ENCODE measurements around the gene SLC9B1.
A peak's percentile ranks its signal among the peaks of the same experiment; 100 is the strongest.

The SLC9B1 gene
- total RNA-seq, result 0.97 to 2.8 reads per million in 2 donors

GRCh38 chr4:103019308-103020124 lies at the start of gene SLC9B1:
Gene SLC9B1 (minus strand): TSS chr4:103019705. CDS start chr4:102991711, 27,994 bp downstream.
- DNase-seq, result peak; percentile 90

- no peak for DNase-seq
Measured at GRCh38 chr4:103067841-103068547, 48.5 kb upstream of the SLC9B1 start.

GRCh38 chr4:103060453-103061148 lies 41.1 kb upstream of the SLC9B1 start:
- DNase-seq, result no peak

- no peak for DNase-seq
Measured at GRCh38 chr4:103054030-103054429, 34.5 kb upstream of the SLC9B1 start.

- DNase-seq, result no peak
Measured at GRCh38 chr4:103052779-103053178, 33.3 kb upstream of the SLC9B1 start.

GRCh38 chr4:103052145-103052544 lies 32.6 kb upstream of the SLC9B1 start:
- no peak for DNase-seq

- no peak for DNase-seq
Measured at GRCh38 chr4:103050736-103051436, 31.4 kb upstream of the SLC9B1 start.

- no peak for DNase-seq
Measured at GRCh38 chr4:103046416-103047290, 27.1 kb upstream of the SLC9B1 start.

- DNase-seq, result no peak
Measured at GRCh38 chr4:103044183-103044582, 24.7 kb upstream of the SLC9B1 start.

- DNase-seq, result no peak
Measured at GRCh38 chr4:103036169-103036568, 16.7 kb upstream of the SLC9B1 start.

GRCh38 chr4:103032574-103032973 lies 13.1 kb upstream of the SLC9B1 start:
- DNase-seq, result no peak

GRCh38 chr4:103030791-103031190 lies 11.3 kb upstream of the SLC9B1 start:
- DNase-seq, result no peak

GRCh38 chr4:103029300-103029699 lies 9.8 kb upstream of the SLC9B1 start:
- DNase-seq, result no peak

- no peak for DNase-seq
Measured at GRCh38 chr4:103026868-103027267, 7.4 kb upstream of the SLC9B1 start.

- DNase-seq, result no peak
Measured at GRCh38 chr4:103024996-103025395, 5.5 kb upstream of the SLC9B1 start.

- no peak for DNase-seq
Measured at GRCh38 chr4:103021120-103021519, 1.6 kb upstream of the SLC9B1 start.

GRCh38 chr4:103018391-103019307 lies 856 bp downstream of the SLC9B1 start:
- DNase-seq, result no peak

- no peak for DNase-seq
Measured at GRCh38 chr4:103012551-103012950, 7.0 kb downstream of the SLC9B1 start.

GRCh38 chr4:103012060-103012459 lies 7.4 kb downstream of the SLC9B1 start:
- DNase-seq, result no peak

GRCh38 chr4:103011378-103012025 lies 8.0 kb downstream of the SLC9B1 start:
- no peak for DNase-seq

Measured in T-helper 9 cell (primary cell).